IMR-90 (cell line): Measurements from ENCODE around the gene SH3RF3. TPM values are rescaled to one million over a fixed set of nuclear protein-coding genes. Genes with fewer than 3 reads are reported as not detected.

ENCODE experiments used
- ATAC-seq: fragments of 200-7000 bp; cut with Tn5 transposase; 2 replicates; pipeline ENCODE4 v1.9.1; 2020; ENCODE audit warnings: low read depth, mild to moderate bottlenecking, moderate library complexity
- BruUV-seq: library from RNA; stranded (reverse); fragments of 400-500 nt; replicated peaks from 2 replicates; lab custom pipeline; 2021; lab: Mats Ljungman, UMichigan
- CTCF ChIA-PET: fragments of 300-600 bp; formaldehyde crosslinking; extraction: SDS; loops from one replicate; lab custom pipeline; 2021; ENCODE audit warnings: antibody characterized with exemption; lab: Yijun Ruan, JAX
- POLR2A ChIA-PET: fragments of 300-600 bp; sonication (Branson Sonifier 250); formaldehyde crosslinking; loops from one replicate; lab custom pipeline; 2022; ENCODE audit warnings: antibody characterized with exemption; ENCODE audit not compliant: unreplicated experiment; lab: Charles Lee
- DNase-seq: peaks from one replicate; pipeline ENCODE4 v3.0.0; 2013
- H2AFZ ChIP-seq: replicated peaks from 2 replicates; pipeline ENCODE3; 2013; ENCODE audit warnings: low read length, mild to moderate bottlenecking; ENCODE audit not compliant: poor library complexity
- H2AK5ac ChIP-seq: 2 replicates; pipeline ENCODE4 v1.6.1; 2013; ENCODE audit warnings: low read depth, low read length, inconsistent platforms
- H2AK9ac ChIP-seq: replicated peaks from 2 replicates; pipeline ENCODE3; 2013; ENCODE audit warnings: mild to moderate bottlenecking, low read depth, low read length, moderate library complexity; ENCODE audit not compliant: poor library complexity
- H2BK120ac ChIP-seq: 2 replicates; pipeline ENCODE4 v1.6.1; 2013; ENCODE audit warnings: low read depth, low read length, inconsistent platforms
- H2BK15ac ChIP-seq: 3 replicates; pipeline ENCODE4 v1.6.1; 2013; ENCODE audit warnings: low read depth, low read length, inconsistent platforms
- H2BK20ac ChIP-seq: 2 replicates; pipeline ENCODE4 v1.6.1; 2013; ENCODE audit warnings: low read depth, mild to moderate bottlenecking, inconsistent platforms, low read length, moderate library complexity
- H2BK5ac ChIP-seq: 2 replicates; pipeline ENCODE4 v1.6.1; 2013; ENCODE audit warnings: mild to moderate bottlenecking, low read depth, low read length, inconsistent platforms; ENCODE audit not compliant: poor library complexity, severe bottlenecking
- H3K14ac ChIP-seq: replicated peaks from 2 replicates; pipeline ENCODE4 v1.6.1; 2013; ENCODE audit warnings: low read depth, low read length, inconsistent platforms
- H3K18ac ChIP-seq: 2 replicates; pipeline ENCODE4 v1.6.1; 2013; ENCODE audit warnings: low read depth, low read length, control low read depth
- H3K23ac ChIP-seq: 2 replicates; pipeline ENCODE4 v1.6.1; 2013; ENCODE audit warnings: low read depth, low read length, inconsistent platforms
- H3K27ac ChIP-seq: 2 replicates; pipeline ENCODE4 v1.5.1; 2013; ENCODE audit warnings: mild to moderate bottlenecking, control low read depth, low read length; ENCODE audit not compliant: insufficient read depth
- H3K27me3 ChIP-seq: 2 replicates; pipeline ENCODE4 v1.6.1; 2013; ENCODE audit warnings: low read length; ENCODE audit not compliant: control insufficient read depth, insufficient read depth
- H3K36me3 ChIP-seq: 2 replicates; pipeline ENCODE4 v1.6.1; 2013; ENCODE audit warnings: low read length, mixed read lengths; ENCODE audit not compliant: control insufficient read depth, insufficient read depth
- H3K4ac ChIP-seq: 2 replicates; pipeline ENCODE4 v1.6.1; 2013; ENCODE audit warnings: low read depth, low read length, inconsistent platforms
- H3K4me1 ChIP-seq: 2 replicates; pipeline ENCODE4 v1.6.1; 2013; ENCODE audit warnings: low read length, mixed read lengths; ENCODE audit not compliant: control insufficient read depth, insufficient read depth
- H3K4me2 ChIP-seq: 2 replicates; pipeline ENCODE4 v1.6.1; 2013; ENCODE audit warnings: low read depth, mild to moderate bottlenecking, control low read depth, low read length, moderate library complexity
- H3K4me3 ChIP-seq: 2 replicates; pipeline ENCODE4 v1.5.1; 2013; ENCODE audit warnings: low read depth, mild to moderate bottlenecking, control low read depth, low read length, moderate library complexity; ENCODE audit not compliant: insufficient read depth
- H3K56ac ChIP-seq: 2 replicates; pipeline ENCODE4 v1.6.1; 2013; ENCODE audit warnings: low read length, inconsistent platforms; ENCODE audit not compliant: insufficient read depth; ENCODE audit errors: extremely low read depth
- H3K79me1 ChIP-seq, 2 experiments: 2 replicates each; pipeline ENCODE4 v1.6.1; 2013; ENCODE audit warnings: low read length in 2 of 2, inconsistent platforms in 1 of 2, low read depth in 1 of 2
- H3K9ac ChIP-seq: 2 replicates; pipeline ENCODE4 v1.6.1; 2013; ENCODE audit warnings: low read depth, low read length, control low read depth
- H3K9me1 ChIP-seq: 2 replicates; pipeline ENCODE4 v1.6.1; 2013; ENCODE audit warnings: low read length, inconsistent platforms; ENCODE audit not compliant: insufficient read depth
- H3K9me3 ChIP-seq: 2 replicates; pipeline ENCODE4 v1.6.1; 2013; ENCODE audit warnings: low read length; ENCODE audit not compliant: control insufficient read depth, insufficient read depth
- H4K20me1 ChIP-seq: 2 replicates; pipeline ENCODE4 v1.6.1; 2013; ENCODE audit warnings: low read length, inconsistent platforms; ENCODE audit not compliant: insufficient read depth
- H4K5ac ChIP-seq: 2 replicates; pipeline ENCODE4 v1.6.1; 2013; ENCODE audit warnings: mild to moderate bottlenecking, low read depth, low read length, control low read depth
- H4K8ac ChIP-seq, 2 experiments: 2 replicates each; pipeline ENCODE4 v1.6.1; 2013; ENCODE audit warnings: low read depth in 2 of 2, low read length in 2 of 2, control low read depth in 1 of 2, inconsistent platforms in 1 of 2
- H4K91ac ChIP-seq: 2 replicates; pipeline ENCODE4 v1.6.1; 2013; ENCODE audit warnings: low read depth, low read length, inconsistent platforms; ENCODE audit not compliant: insufficient read depth
- BHLHE40 ChIP-seq: fragments of 150-350 bp; IDR thresholded peaks from 2 replicates; pipeline ENCODE4 v1.6.1; 2016; ENCODE audit warnings: mild to moderate bottlenecking, low read depth, low read length
- CEBPB ChIP-seq: IDR thresholded peaks from 2 replicates; pipeline ENCODE4 v1.6.1; 2012; ENCODE audit warnings: low read depth, low read length, improper control_type of control experiment
- CHD1 ChIP-seq: IDR thresholded peaks from 2 replicates; pipeline ENCODE4 v1.6.1; 2012; ENCODE audit warnings: low read depth, low read length, improper control_type of control experiment
- MAFK ChIP-seq: IDR thresholded peaks from 2 replicates; pipeline ENCODE4 v1.6.1; 2012; ENCODE audit warnings: low read depth, low read length, improper control_type of control experiment
- MAZ ChIP-seq: IDR thresholded peaks from 2 replicates; pipeline ENCODE4 v1.6.1; 2012; ENCODE audit warnings: low read depth, mild to moderate bottlenecking, low read length, improper control_type of control experiment, moderate library complexity, borderline replicate concordance
- MXI1 ChIP-seq: IDR thresholded peaks from 2 replicates; pipeline ENCODE4 v1.6.1; 2012; ENCODE audit warnings: low read depth, mild to moderate bottlenecking, low read length, moderate library complexity, borderline replicate concordance
- RAD21 ChIP-seq: IDR thresholded peaks from 2 replicates; pipeline ENCODE4 v1.6.1; 2012; ENCODE audit warnings: low read length, improper control_type of control experiment
- USF2 ChIP-seq: fragments of 150-350 bp; IDR thresholded peaks from 2 replicates; pipeline ENCODE4 v1.6.1; 2017; ENCODE audit warnings: mild to moderate bottlenecking, antibody characterized with exemption, low read length, low read depth
- WGBS, 2 experiments: methylation state at CpG; one replicate each; pipeline versions ENCODE4 v1.1.5 to v1.1.7; 2013; ENCODE audit warnings: missing lambda C conversion rate in 2 of 2; ENCODE audit not compliant: insufficient read length in 1 of 2; ENCODE audit errors: extremely low coverage in 2 of 2; 5-methylcytosine and 5-hydroxymethylcytosine counted together
- dilution Hi-C: fragments of 300-500 bp; cut with HindIII; formaldehyde crosslinking; loops from one replicate; pipeline ENCODE4 v1.14.3; 2018; ENCODE audit warnings: low sequenced_read_pairs; ENCODE audit not compliant: unreplicated experiment
- in situ Hi-C: fragments of 300-500 bp; cut with MboI; formaldehyde crosslinking; loops from 3 replicates; pipeline ENCODE4 v1.14.3; 2019; ENCODE audit warnings: low sequenced_read_pairs, inconsistent platforms, mixed read lengths
- intact Hi-C: fragments of 100-400 bp; cut with micrococcal nuclease; formaldehyde crosslinking; loops from 2 replicates; pipeline ENCODE4 v1.10.0; 2022
- polyA plus RNA-seq, 3 experiments: library from polyadenylated mRNA; depleted of rRNA; stranded (reverse); fragments of >200 nt; gene quantifications; 2 replicates each; pipeline ENCODE4 v1.2.3, GENCODE V29; 2012; ENCODE audit warnings: low replicate concordance in 1 of 3
- total RNA-seq: library from RNA; depleted of rRNA; stranded (reverse); fragments of >200 nt; gene quantifications from 2 replicates; pipeline ENCODE4 v1.2.3, GENCODE V29; 2012

Gene SH3RF3
- total and polyA plus RNA-seq, 2 of the 4 experiments (the other 2 are of a cell fraction): 3.4 to 5.3 TPM

- Histone ChIP-seq H2AFZ (peak overlapping the region; percentile 90), H4K20me1 (peaks cover 62% of the 10 kb centered on the region), H3K4me1 (peaks cover 17% of the 10 kb centered on the region), H3K9me3 (no peaks in the 10 kb centered on the region), H2BK20ac (peak overlapping the region; percentile 86; the same call in 1 of the 2 replicates), H3K56ac (peak overlapping the region; percentile 82), H3K18ac (peak overlapping the region; percentile 80), H3K9ac (peak overlapping the region; percentile 92), H3K36me3 (no peaks in the 10 kb centered on the region), H2AK5ac (peak overlapping the region; percentile 91), H4K91ac (peak overlapping the region; percentile 91), H3K4me3 (peak overlapping the region; percentile 58), H2BK120ac (peak overlapping the region; percentile 78), H3K14ac (peak overlapping the region; percentile 74), H4K8ac (peak overlapping the region; percentile 41 to 78; a peak in 3 of 4 replicates), H2BK5ac (peak overlapping the region; percentile 80), H2AK9ac (peak overlapping the region; percentile 86), H2BK15ac (peak overlapping the region; percentile 91; the same call in 2 of the 3 replicates), H3K23ac (peak overlapping the region; percentile 25), H3K4me2 (peak overlapping the region; percentile 86), H3K27ac (peak overlapping the region; percentile 87), H4K5ac (peak overlapping the region; percentile 10), H3K9me1 (peaks cover 22% of the 10 kb centered on the region), H3K79me1 (peaks cover 7 to 64% of the 10 kb centered on the region in 2 experiments; a peak in 3 of 4 replicates), H3K27me3 (no peaks in the 10 kb centered on the region), H3K4ac (peak overlapping the region; percentile 93)
- CTCF ChIA-PET: no interaction called here
- in situ Hi-C loops (loop anchor here (5.0 to 25.0 kb wide), 3 partner anchors 85 to 377 kb away; no protein-coding TSS in a partner anchor), intact Hi-C loops (loop anchor here (2.0 to 5.0 kb wide), 5 partner anchors 43 to 247 kb away; no protein-coding TSS in a partner anchor), dilution Hi-C loops (no loop called here)
- POLR2A ChIA-PET: interaction anchor here (0.8 to 0.9 kb wide), 2 partner anchors 42 to 111 kb away, joined by 3 to 4 read pairs; no protein-coding TSS in a partner anchor
- peak; percentile 2; the same call in 1 of the 2 replicates for ATAC-seq
- 0% methylated on average over 6 of the region's 56 CpGs; no CpG with 5 or more reads in 1 of the 2 experiments for WGBS, 2 experiments
- BruUV-seq: no TSS peak
- TF ChIP-seq MAFK (no peak), USF2 (peak; percentile 34; the same call in 1 of the 2 replicates), BHLHE40 (peak; percentile 52; the same call in 1 of the 2 replicates), CEBPB (no peak), MAZ (peak; percentile 39; the same call in 1 of the 2 replicates), MXI1 (peak; percentile 85), CHD1 (0 out of 2 replicates have a peak, but pooled peaks have one; percentile 16), RAD21 (peak; percentile 20; the same call in 1 of the 2 replicates)
- peak; percentile 56 for DNase-seq
Measured at GRCh38 chr2:109129921-109130722, 1.1 kb downstream of the SH3RF3 start.
